ENCODE measurements around the gene SERPINA3.
"Not testable (repeated sequence)": the region's sequence is repeated elsewhere in the genome, so short reads cannot be mapped to it uniquely, and the experiment has no call there.

SERPINA3 gene

GRCh38 chr14:94636744-94637412 lies 24.7 kb downstream of the SERPINA3 start:
- DNase-seq = no peak

- DNase-seq = not testable (repeated sequence)
Measured at GRCh38 chr14:94637814-94638213, 25.6 kb downstream of the SERPINA3 start.

- no peak for DNase-seq
Measured at GRCh38 chr14:94638339-94638738, 26.1 kb downstream of the SERPINA3 start.

- no peak for DNase-seq
Measured at GRCh38 chr14:94638961-94639817, 27.0 kb downstream of the SERPINA3 start.

GRCh38 chr14:94640721-94641631 lies 28.8 kb downstream of the SERPINA3 start:
- DNase-seq = no peak

GRCh38 chr14:94641632-94641955 lies 29.4 kb downstream of the SERPINA3 start:
- no peak for DNase-seq

GRCh38 chr14:94643316-94644101 lies 31.3 kb downstream of the SERPINA3 start:
- no peak for DNase-seq

GRCh38 chr14:94644102-94644535 lies 31.9 kb downstream of the SERPINA3 start:
- DNase-seq = no peak

- no peak for DNase-seq
Measured at GRCh38 chr14:94646066-94646465, 33.9 kb downstream of the SERPINA3 start.

- DNase-seq = no peak
Measured at GRCh38 chr14:94646481-94646880, 34.3 kb downstream of the SERPINA3 start.

GRCh38 chr14:94648801-94649200 lies 36.6 kb downstream of the SERPINA3 start:
- no peak for DNase-seq

- no peak for DNase-seq
Measured at GRCh38 chr14:94649543-94650443, 37.6 kb downstream of the SERPINA3 start.

- no peak for DNase-seq
Measured at GRCh38 chr14:94650444-94650775, 38.2 kb downstream of the SERPINA3 start.

GRCh38 chr14:94650806-94651805 lies 38.9 kb downstream of the SERPINA3 start:
- no peak for DNase-seq

GRCh38 chr14:94653321-94653720 lies 41.1 kb downstream of the SERPINA3 start:
- DNase-seq = no peak

GRCh38 chr14:94654071-94654861 lies 42.1 kb downstream of the SERPINA3 start:
- DNase-seq = no peak

- no peak for DNase-seq
Measured at GRCh38 chr14:94655169-94655710, 43.0 kb downstream of the SERPINA3 start.

- DNase-seq = no peak
Measured at GRCh38 chr14:94656043-94656442, 43.9 kb downstream of the SERPINA3 start.

- DNase-seq = no peak
Measured at GRCh38 chr14:94659256-94659655, 47.1 kb downstream of the SERPINA3 start.
